Activated B cell treated with CpG ODN at 0.5 μM for 24 hours (primary cell): ENCODE data around the gene TMEM212. TPM values are rescaled to one million over a fixed set of nuclear protein-coding genes. Genes with fewer than 3 reads are reported as not detected.

Experiments used
- ATAC-seq: fragments of 200-7000 bp; cut with Tn5 transposase; one replicate; pipeline ENCODE4 v1.10.0; 2021; ENCODE audit warnings: low read depth, mild to moderate bottlenecking, moderate library complexity
- CTCF ChIA-PET: fragments of 350-600 bp; sonication (Branson Sonifier 250); formaldehyde crosslinking; loops from one replicate; lab custom pipeline; 2021; ENCODE audit warnings: antibody characterized with exemption; lab: Charles Lee
- POLR2A ChIA-PET: fragments of 350-600 bp; sonication (Branson Sonifier 250); formaldehyde crosslinking; loops from one replicate; lab custom pipeline; 2021; ENCODE audit warnings: antibody characterized with exemption; lab: Charles Lee
- DNase-seq: peaks from one replicate; pipeline ENCODE4 v3.0.0; 2022
- H3K27ac Mint-ChIP-seq: one replicate; pipeline ENCODE4 v1.8.0; 2020; ENCODE audit warnings: mixed read lengths
- H3K27me3 Mint-ChIP-seq: one replicate; pipeline ENCODE4 v1.8.0; 2021; ENCODE audit warnings: mixed read lengths
- H3K36me3 Mint-ChIP-seq: one replicate; pipeline ENCODE4 v1.8.0; 2021; ENCODE audit warnings: low read depth, mixed read lengths
- H3K4me1 Mint-ChIP-seq: one replicate; pipeline ENCODE4 v1.8.0; 2021; ENCODE audit warnings: mixed read lengths
- H3K4me3 Mint-ChIP-seq: one replicate; pipeline ENCODE4 v1.8.0; 2020; ENCODE audit warnings: mild to moderate bottlenecking, mixed read lengths
- H3K9me3 Mint-ChIP-seq: one replicate; pipeline ENCODE4 v1.8.0; 2020; ENCODE audit warnings: mixed read lengths
- intact Hi-C: fragments of 100-400 bp; cut with micrococcal nuclease; formaldehyde crosslinking; loops from one replicate; pipeline ENCODE4 v1.15.1; 2024
- total RNA-seq: library from RNA; stranded (reverse); gene quantifications from 2 replicates; pipeline ENCODE4 v1.2.3, GENCODE V29; 2022
- TF ChIP-seq, protein P1 (sequence below): fragments of 200-600 bp; IDR thresholded peaks from one replicate; pipeline ENCODE4 v1.8.0; 2022; ENCODE audit warnings: antibody characterized with exemption, mild to moderate bottlenecking

TMEM212 gene
- total RNA-seq, 1 donor from 2014 or later, result not detected

DNA sequence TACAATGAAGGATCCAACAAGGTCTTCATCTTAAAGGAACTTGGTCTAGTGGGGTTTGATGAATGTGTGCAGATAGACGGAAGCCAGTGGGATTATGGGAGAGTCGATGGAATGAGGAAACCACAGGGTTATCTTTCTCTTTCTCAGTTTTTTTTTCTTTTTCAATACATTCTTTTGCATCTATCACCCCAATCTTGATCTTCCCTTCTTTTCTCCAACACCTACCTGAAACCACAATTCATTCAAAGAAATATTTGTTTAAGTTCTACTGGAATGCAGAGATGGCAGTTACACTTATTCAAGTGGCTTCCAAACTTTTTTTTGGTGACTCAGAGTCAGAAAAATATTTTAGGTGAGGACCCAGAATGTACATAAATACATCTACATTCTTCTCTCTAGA, 1.7 kb downstream of the TMEM212 start:
- no peak overlapping the region for H3K4me3 Mint-ChIP-seq
- H3K4me1 Mint-ChIP-seq, result no peaks in the 10 kb centered on the region
- POLR2A ChIA-PET, result no interaction called here
- DNase-seq, result no peak
- no peaks in the 10 kb centered on the region for H3K9me3 Mint-ChIP-seq
- CTCF ChIA-PET, result no interaction called here
- H3K27me3 Mint-ChIP-seq, result no peaks in the 10 kb centered on the region
- intact Hi-C loops, result loop anchor here (10.0 kb wide), 1 partner anchor 490 kb away; no protein-coding TSS in a partner anchor
- H3K36me3 Mint-ChIP-seq, result no peaks in the 10 kb centered on the region
- TF ChIP-seq, protein P1, sequence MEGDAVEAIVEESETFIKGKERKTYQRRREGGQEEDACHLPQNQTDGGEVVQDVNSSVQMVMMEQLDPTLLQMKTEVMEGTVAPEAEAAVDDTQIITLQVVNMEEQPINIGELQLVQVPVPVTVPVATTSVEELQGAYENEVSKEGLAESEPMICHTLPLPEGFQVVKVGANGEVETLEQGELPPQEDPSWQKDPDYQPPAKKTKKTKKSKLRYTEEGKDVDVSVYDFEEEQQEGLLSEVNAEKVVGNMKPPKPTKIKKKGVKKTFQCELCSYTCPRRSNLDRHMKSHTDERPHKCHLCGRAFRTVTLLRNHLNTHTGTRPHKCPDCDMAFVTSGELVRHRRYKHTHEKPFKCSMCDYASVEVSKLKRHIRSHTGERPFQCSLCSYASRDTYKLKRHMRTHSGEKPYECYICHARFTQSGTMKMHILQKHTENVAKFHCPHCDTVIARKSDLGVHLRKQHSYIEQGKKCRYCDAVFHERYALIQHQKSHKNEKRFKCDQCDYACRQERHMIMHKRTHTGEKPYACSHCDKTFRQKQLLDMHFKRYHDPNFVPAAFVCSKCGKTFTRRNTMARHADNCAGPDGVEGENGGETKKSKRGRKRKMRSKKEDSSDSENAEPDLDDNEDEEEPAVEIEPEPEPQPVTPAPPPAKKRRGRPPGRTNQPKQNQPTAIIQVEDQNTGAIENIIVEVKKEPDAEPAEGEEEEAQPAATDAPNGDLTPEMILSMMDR, result no peak
- H3K27ac Mint-ChIP-seq, result no peak overlapping the region
- ATAC-seq, result no peak

DNA sequence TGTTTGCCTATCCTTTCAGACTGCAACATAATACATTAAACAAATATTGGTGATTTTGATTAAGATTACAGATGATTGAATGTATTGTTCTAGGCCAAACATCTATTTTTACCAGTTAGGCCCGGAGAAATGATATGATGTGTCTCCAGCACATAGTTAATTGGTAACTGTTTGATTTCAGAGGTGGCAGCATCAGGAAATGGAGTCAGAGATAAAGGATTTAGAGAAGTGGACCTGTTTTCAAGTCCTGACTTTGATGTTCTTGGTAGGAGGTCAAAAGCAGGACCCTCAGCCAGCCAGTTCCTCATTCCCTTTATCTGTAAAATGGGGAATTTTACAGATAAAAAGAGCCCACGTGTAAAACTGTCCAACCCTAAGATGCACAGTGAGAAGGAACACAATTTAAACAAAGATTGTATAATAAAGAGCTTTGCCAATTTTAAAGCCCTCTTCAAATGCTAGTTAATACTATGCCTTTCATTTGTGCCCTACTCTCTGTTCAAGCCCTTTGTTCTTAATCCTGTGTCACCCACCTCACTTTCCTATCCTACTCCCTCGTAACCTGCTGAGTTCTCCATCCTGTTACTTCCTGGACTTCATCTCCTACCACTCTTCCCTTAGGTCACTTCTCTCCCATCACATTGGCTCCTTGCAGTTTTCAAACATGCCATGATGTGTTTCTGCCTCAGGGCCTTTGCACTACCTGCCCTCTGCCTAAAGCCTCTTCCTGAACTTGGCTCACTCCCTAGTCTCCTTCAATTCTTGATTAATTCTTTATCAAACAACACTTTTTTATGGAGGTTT, 2.5 kb downstream of the TMEM212 start:
- CTCF ChIA-PET, result no interaction called here
- POLR2A ChIA-PET, result no interaction called here
- H3K9me3 Mint-ChIP-seq, result no peaks in the 10 kb centered on the region
- DNase-seq (no peak), ATAC-seq (no peak)
- H3K4me3 Mint-ChIP-seq, result no peak overlapping the region
- no peaks in the 10 kb centered on the region for H3K36me3 Mint-ChIP-seq
- TF ChIP-seq, protein P1, result no peak
- no peaks in the 10 kb centered on the region for H3K4me1 Mint-ChIP-seq
- no peak overlapping the region for H3K27ac Mint-ChIP-seq
- H3K27me3 Mint-ChIP-seq, result no peaks in the 10 kb centered on the region
- intact Hi-C loops, result loop anchor here (10.0 kb wide), 1 partner anchor 489 kb away; no protein-coding TSS in a partner anchor

DNA sequence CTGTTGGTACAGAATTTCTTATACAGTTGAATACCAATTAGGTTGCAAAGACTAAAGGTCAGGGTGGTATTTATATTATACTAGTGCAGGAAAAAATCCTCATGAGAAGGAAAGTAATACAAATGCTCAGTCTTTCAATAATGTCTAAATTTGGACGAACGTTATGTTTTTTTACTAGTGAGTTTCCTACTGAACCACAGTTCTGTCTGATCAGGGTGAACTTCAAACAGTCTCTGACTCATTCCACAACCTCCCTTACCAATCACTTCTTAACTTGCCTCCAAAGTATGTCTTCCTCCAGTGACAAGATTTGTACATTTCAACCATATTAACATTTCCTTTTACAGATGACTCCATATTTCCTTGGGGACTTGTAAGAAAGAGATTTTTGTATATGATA, 3.4 kb downstream of the TMEM212 start:
- no peaks in the 10 kb centered on the region for H3K4me1 Mint-ChIP-seq
- no peaks in the 10 kb centered on the region for H3K36me3 Mint-ChIP-seq
- TF ChIP-seq, protein P1, result no peak
- ATAC-seq (no peak), DNase-seq (no peak)
- ChIA-PET POLR2A (no interaction called here), CTCF (no interaction called here)
- no peaks in the 10 kb centered on the region for H3K27me3 Mint-ChIP-seq
- H3K4me3 Mint-ChIP-seq, result no peak overlapping the region
- H3K9me3 Mint-ChIP-seq, result no peaks in the 10 kb centered on the region
- intact Hi-C loops, result loop anchor here (10.0 kb wide), 1 partner anchor 488 kb away; no protein-coding TSS in a partner anchor
- H3K27ac Mint-ChIP-seq, result no peak overlapping the region

GRCh38 chr3:171847133-171847532, 4.0 kb downstream of the TMEM212 start:
- intact Hi-C loops, result loop anchor here (10.0 kb wide), 1 partner anchor 488 kb away; no protein-coding TSS in a partner anchor
- DNase-seq (no peak), ATAC-seq (no peak)
- H3K9me3 Mint-ChIP-seq, result no peaks in the 10 kb centered on the region
- ChIA-PET POLR2A (no interaction called here), CTCF (no interaction called here)
- no peaks in the 10 kb centered on the region for H3K27me3 Mint-ChIP-seq
- H3K27ac Mint-ChIP-seq, result no peak overlapping the region
- no peaks in the 10 kb centered on the region for H3K36me3 Mint-ChIP-seq
- H3K4me3 Mint-ChIP-seq, result no peak overlapping the region
- H3K4me1 Mint-ChIP-seq, result no peaks in the 10 kb centered on the region
- TF ChIP-seq, protein P1, result no peak

DNA sequence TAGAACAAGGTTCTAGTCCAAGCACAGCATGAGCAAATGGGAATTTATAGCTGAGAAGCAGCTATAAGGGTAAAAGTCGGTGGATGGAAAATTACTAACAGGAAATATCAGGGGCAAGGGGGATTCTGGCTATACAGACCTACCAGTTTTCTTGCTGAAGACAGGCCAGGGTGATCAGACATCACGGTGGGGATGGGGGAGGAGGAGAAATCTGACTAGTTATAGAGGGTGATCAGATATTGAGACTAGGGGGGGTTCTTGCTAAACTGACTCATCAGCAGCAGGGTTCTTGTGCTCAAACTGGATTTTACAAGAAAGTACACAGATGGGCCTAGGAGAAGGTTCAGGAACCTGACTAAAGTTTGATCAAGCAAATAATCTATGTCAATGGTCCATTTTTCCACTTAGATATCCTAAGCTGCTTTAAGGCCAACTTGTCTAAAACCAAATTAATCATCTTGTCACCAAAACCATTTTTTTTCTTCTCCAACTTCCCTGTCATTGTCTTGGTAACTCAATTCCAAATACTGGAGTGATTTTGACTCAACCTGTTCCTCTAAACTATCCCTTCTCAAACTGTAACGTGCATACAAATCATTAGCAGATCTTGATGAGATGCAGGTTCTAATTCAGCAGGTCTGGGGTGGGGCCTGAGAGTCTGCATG, 4.6 kb downstream of the TMEM212 start:
- DNase-seq (no peak), ATAC-seq (no peak)
- CTCF ChIA-PET, result no interaction called here
- intact Hi-C loops, result loop anchor here (10.0 kb wide), 1 partner anchor 487 kb away; no protein-coding TSS in a partner anchor
- H3K27ac Mint-ChIP-seq, result no peak overlapping the region
- TF ChIP-seq, protein P1, result no peak
- POLR2A ChIA-PET, result no interaction called here
- no peaks in the 10 kb centered on the region for H3K9me3 Mint-ChIP-seq
- H3K4me1 Mint-ChIP-seq, result no peaks in the 10 kb centered on the region
- H3K36me3 Mint-ChIP-seq, result no peaks in the 10 kb centered on the region
- H3K4me3 Mint-ChIP-seq, result no peak overlapping the region
- no peaks in the 10 kb centered on the region for H3K27me3 Mint-ChIP-seq
